Measurements from ENCODE around the gene RAD23B. TPM values are rescaled to one million over a fixed set of nuclear protein-coding genes. Genes with fewer than 3 reads are reported as not detected.

The RAD23B gene
- total and polyA plus RNA-seq, 2 of the 13 experiments (the other 11 are each of a cell fraction or from before 2014, with no cell fraction given) = 133 to 156 TPM

GRCh38 chr9:107340920-107341632, 58.0 kb downstream of the RAD23B start (continued):
- no peak for TF ChIP-seq ZNF3 (CRISPR knock-in tag; IDR thresholded peaks at IDR 0.05)

GRCh38 chr9:107342476-107343161, 59.5 kb downstream of the RAD23B start:
- no peaks in the 10 kb centered on the region for H3K9me3 ChIP-seq (ENCODE audit: low read length)
- WGBS (ENCODE audit: low lambda C conversion rate) = 83% methylated on average over 6 of the region's 6 CpGs
- no peak overlapping the region for H3K4me2 ChIP-seq (ENCODE audit: low read depth, low read length)
- BruUV-seq (replicated peaks) = no TSS peak
- H3K4me3 ChIP-seq (replicated peaks in 1 of 3; ENCODE audit: insufficient read depth in 1 of 3, low read depth in 2 of 3, low read length in 3 of 3) = no peak overlapping the region
- no peak for DNase-seq (ENCODE audit: low spot score)
- no peak for ATAC-seq
- ChIA-PET POLR2A (interaction anchor here (1.9 kb wide), 1 partner anchor 26 kb away, joined by 8 read pairs; no protein-coding TSS in a partner anchor), CTCF (ENCODE audit: low intra/inter-chr PET ratio, low total read pairs) (no interaction called here)
- in situ Hi-C loops (cut with HindIII; ENCODE audit: extremely low pct_ligation_motif_present, low pct_unique_long_range_greater_than_20kb) (no loop called here), intact Hi-C loops (cut with micrococcal nuclease; ENCODE audit: unreplicated experiment) (no loop called here)
- H3K27ac ChIP-seq (ENCODE audit: extremely low read length, insufficient read depth, low read length) = no peak overlapping the region
- no peaks in the 10 kb centered on the region; a peak in 1 of 5 replicates for H3K36me3 ChIP-seq (replicated peaks in 1 of 2; ENCODE audit: control insufficient read depth in 1 of 2, insufficient read depth in 2 of 2, low read length in 2 of 2)
- no peaks in the 10 kb centered on the region for H3K79me2 ChIP-seq (ENCODE audit: insufficient read depth, low read length)
- no peak for FAIRE-seq
- H2AFZ ChIP-seq (ENCODE audit: low read length) = no peak overlapping the region
- no peak overlapping the region for H3K9ac ChIP-seq (ENCODE audit: insufficient read depth, low read depth, low read length)
- TF ChIP-seq HBP1 (CRISPR knock-in tag; IDR thresholded peaks at IDR 0.05; ENCODE audit: low read depth) (no peak), KDM2A (CRISPR knock-in tag; IDR thresholded peaks at IDR 0.05; ENCODE audit: borderline replicate concordance, low read depth) (peak; percentile 21; the same call in 1 of the 2 replicates), POLR2G (IDR thresholded peaks at IDR 0.05; ENCODE audit: low read depth, low read length) (peak; percentile 31; the same call in 1 of the 2 replicates)
- H3K27me3 ChIP-seq (ENCODE audit: control insufficient read depth in 1 of 2, insufficient read depth in 2 of 2, low read length in 2 of 2) = no peaks in the 10 kb centered on the region
- peaks cover 11% of the 10 kb centered on the region for H3K4me1 ChIP-seq (ENCODE audit: insufficient read depth, low read length)
- H4K20me1 ChIP-seq (ENCODE audit: insufficient read depth, low read length) = no peaks in the 10 kb centered on the region

Data from HepG2 (cell line).